NCI-H2107 (cell line): ENCODE data around the gene ZNF865.
"Not testable (repeated sequence)": the region's sequence is repeated elsewhere in the genome, so short reads cannot be mapped to it uniquely, and the experiment has no call there.

Experiments
- DNase-seq: peaks from one replicate; lab custom pipeline; 2025; lab: John Stamatoyannopoulos, UW

ZNF865 gene

DNA sequence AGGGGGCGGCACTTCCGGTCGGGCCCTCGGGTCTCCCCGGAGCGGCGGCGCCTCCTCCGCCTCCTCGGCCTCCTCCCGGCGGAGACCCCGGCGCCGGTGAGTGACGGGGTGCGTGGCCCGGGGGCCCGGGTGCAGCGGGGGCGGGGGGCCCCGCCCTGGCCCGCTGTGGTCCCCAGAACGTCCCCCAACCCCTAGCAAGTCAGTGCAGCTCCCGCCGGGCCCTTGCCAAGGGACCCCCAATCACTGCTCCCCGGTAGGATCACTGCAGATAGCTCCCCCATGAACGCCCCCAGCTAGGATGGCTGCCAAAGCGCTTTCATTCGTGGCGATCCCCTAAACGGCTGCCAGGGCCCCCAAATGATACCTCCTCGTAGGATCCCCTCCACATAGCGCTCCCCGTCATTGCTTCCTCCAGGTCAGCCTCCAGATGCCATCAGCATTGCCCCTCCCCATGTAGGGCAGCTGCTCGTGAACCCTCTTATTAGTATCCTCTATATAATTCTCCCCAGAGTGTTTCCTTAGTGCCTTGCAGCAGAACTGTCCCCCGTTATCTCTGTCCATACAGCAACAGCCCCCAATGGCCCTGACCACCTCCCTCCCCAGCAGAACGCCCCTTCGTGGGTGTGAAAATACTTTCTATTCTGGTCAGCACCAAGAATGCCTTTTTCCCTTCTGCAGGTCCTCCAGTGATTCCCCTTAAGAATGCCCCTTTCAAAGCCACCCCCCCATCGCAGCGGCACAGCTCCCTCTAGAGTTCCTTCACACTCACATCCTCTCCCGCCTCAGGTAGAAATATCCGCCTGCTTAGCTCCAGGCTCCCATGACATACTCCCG, at the start of gene ZNF865:
Gene ZNF865 (plus strand): TSS at position 11 of the 834 bp plus-strand sequence. CDS start 7,972 bp downstream, outside the sequence.
- DNase-seq, result peak; percentile 45

- no peak for DNase-seq
Measured at GRCh38 chr19:55559684-55560083, 45.8 kb upstream of the ZNF865 start.

GRCh38 chr19:55563261-55563690, 42.2 kb upstream of the ZNF865 start:
- no peak for DNase-seq

DNA sequence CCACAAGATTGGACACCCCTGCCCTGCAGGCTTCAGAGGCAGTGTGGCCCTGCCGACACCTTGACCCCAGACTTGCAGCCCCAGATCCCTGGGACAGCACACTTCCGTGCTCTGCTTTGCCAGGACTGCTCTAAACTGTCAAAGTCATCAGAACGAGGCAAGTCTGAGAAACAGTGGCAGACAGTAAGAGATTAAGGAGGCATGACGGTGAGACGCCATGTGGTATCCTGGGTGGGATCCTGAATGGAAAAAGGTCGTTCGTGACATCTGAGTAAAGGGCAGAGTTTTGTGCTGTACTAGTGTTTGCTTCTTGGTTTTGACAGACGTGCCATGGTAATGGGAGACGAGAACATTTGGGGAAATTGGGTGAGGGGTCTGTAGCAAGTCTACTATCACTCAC, 38.6 kb upstream of the ZNF865 start:
- no peak for DNase-seq

GRCh38 chr19:55567708-55568328, 37.6 kb upstream of the ZNF865 start:
- DNase-seq, result no peak

- not testable (repeated sequence) for DNase-seq
Measured at GRCh38 chr19:55569477-55569876, 36.0 kb upstream of the ZNF865 start.

- not testable (repeated sequence) for DNase-seq
Measured at GRCh38 chr19:55573929-55574328, 31.5 kb upstream of the ZNF865 start.

- no peak for DNase-seq
Measured at GRCh38 chr19:55576746-55577145, 28.7 kb upstream of the ZNF865 start.

DNA sequence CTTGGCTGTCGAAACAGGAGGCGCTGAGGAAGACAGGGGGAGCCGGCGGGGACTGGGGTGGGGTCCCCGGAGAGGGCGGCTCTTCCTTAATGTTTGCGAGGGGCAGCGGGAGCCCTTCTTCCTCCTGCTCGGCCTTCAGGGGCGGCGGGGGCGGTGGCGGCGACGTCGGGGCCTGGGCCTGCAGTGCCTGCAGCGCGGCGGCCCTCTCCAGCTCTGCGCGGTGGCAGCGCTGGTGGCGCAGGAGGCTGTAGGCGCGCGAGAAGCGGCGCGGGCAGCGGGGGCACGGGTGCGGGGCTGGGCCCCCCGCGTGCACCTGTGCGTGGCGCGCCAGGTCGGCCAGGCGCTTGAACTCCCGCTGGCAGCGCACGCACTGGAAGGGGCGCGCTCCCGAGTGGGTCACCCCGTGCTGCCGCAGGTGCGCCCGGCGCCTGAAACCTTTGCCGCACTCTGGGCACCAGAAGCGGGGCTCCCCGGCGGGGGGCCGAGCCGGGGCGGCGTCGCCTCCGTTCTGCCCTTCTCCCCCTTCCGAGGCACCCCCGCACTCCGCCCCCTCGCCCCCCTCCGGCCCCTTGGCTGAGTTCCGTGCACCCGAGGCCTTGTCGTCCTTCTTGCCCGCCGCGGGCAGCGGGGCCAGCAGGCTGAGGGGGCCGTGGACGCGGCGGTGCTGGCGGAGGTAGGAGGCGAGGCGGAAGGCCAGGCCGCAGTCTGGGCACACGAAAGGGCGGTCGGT, 27.3 kb upstream of the ZNF865 start:
- no peak for DNase-seq

DNA sequence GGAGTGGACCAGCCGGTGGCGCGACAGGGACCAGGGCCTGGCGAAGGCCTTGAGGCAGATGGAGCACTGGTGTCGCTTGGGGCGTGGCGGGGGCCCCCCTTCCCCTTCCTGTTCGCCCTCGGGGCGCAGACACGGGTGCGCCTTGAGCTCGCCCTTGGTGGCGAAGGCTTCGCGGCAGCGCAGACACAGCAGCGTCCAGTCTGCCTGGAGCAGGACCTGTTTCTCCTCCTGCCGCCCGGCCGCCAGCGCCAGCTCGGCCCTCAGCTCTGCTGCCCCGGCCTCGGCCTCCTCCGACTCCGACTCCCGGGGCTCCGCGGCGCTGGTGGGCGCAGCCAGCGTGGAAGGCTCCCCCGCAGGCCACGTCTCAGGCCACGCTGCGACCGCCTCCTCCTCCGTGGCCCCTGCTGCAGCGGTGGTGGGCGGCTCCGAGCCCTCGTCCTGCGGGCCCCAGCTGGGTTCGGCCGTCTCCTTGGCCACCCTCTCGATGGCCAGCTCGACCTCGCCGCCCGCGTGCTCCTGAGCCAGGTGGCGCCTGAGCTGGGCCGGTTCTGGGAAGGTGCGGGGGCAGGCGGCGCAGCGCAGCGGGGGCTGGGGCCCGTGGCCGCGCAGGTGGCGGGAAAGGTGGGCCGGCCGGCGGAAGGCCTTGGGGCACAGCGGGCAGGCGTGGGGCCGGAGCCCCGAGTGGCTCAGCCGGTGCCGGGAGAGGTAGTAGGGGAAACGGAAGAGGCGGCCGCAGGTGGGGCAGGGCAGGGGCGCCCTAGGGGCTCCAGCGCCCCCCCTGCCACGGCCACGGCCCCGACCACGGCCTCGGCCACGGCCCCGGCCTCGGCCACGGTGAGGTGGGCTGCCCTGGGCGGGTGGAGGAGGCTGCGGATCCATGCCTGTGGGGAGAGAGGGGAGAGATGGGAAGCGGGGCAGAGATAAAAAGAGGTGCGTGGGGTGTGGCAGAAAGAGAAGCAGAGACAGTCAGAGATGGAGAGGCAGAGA, 26.4 kb upstream of the ZNF865 start:
- no peak for DNase-seq

GRCh38 chr19:55579766-55580621, 25.5 kb upstream of the ZNF865 start:
- DNase-seq, result no peak

DNA sequence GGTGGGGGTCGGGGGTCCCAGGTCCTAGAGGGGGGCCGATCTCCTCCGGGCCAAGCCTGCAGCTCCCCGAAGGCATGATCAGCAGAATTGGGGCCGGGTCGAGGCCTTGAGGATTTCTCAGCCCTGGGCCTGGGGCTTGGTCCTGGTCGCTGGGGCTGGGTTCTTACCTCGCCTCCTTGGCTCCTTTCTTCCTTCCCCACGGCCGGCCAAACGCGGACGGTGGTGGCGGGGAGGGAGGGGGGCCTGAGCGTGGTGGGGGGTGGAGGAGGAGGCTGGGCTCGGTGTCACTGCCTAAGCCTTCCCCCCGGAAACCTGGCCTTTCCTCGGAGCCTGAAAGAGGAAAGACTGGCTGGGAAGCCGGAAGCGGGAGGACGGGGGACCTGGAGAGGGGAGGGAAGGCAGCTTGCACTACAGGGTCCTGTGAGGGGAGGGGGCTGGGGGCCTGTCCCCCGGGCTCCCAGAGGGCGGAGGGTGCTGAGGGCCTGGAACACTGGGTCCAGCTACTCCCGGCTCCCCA, 24.8 kb upstream of the ZNF865 start, which contains the start of gene ZNF579:
Gene ZNF579 (minus strand): TSS at position 221 of the 517 bp plus-strand sequence. CDS start 1,209 bp downstream, outside the sequence.
- peak; percentile 52 for DNase-seq

- DNase-seq, result no peak
Measured at GRCh38 chr19:55581145-55581822, 24.2 kb upstream of the ZNF865 start.

DNA sequence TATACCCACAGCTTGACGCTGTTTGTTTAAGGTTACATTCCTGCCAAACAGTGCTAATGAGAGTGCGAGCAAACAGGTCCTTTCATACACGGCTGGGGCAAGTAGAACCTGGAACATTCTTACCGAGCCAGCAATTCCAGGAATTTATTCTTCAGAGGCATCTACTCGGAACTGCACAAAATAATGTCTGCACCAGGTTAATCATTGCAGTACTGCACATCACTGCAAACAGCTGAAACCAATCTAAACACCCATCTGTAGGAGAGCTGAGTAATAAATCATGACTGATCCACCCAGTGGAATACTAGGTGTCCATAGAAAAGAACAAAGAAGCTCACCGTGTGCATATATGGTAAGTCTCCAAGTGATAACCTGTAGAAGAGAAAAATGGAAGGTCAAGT, 23.6 kb upstream of the ZNF865 start:
- DNase-seq, result no peak

GRCh38 chr19:55582284-55582683, 23.2 kb upstream of the ZNF865 start:
- not testable (repeated sequence) for DNase-seq

DNA sequence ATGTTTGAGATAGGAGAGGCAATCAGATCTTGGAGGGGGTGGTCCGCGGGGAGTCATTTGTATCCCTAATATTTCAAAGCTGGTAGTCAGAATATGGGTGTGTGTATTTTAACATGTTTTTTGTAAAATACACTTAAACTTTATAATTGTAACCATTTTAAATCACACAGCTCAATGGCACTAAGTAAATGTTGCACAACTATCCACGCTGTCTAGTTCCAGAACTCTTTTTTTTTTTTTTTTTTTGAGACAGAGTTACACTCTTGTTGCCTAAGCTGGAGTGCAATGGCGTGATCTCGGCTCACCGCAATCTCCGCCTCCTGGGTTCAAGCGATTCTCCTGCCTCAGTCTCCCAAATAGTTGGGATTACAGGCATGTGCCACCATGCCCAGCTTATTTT, 21.6 kb upstream of the ZNF865 start:
- not testable (repeated sequence) for DNase-seq

GRCh38 chr19:55584871-55585270, 20.6 kb upstream of the ZNF865 start:
- no peak for DNase-seq

GRCh38 chr19:55585658-55586339, 19.6 kb upstream of the ZNF865 start:
- DNase-seq, result peak; percentile 63
